H1 (cell line): ENCODE measurements around the gene HIVEP3. TPM values are rescaled to one million over a fixed set of nuclear protein-coding genes. Genes with fewer than 3 reads are reported as not detected.

Experiments used
- CTCF ChIA-PET: fragments of 300-600 bp; sonication (Branson Sonifier 250); formaldehyde crosslinking; loops from one replicate; lab custom pipeline; 2021; ENCODE audit not compliant: partially characterized antibody; lab: Charles Lee
- POLR2A ChIA-PET: fragments of 300-600 bp; sonication (Branson Sonifier 250); formaldehyde crosslinking; loops from one replicate; lab custom pipeline; 2021; ENCODE audit warnings: inconsistent platforms; ENCODE audit not compliant: partially characterized antibody; lab: Charles Lee
- DNase-seq, 2 experiments: peaks; one replicate each; pipeline versions ENCODE4 v3.0.0 to v3.0.0-alpha.2; 2010 to 2022; ENCODE audit warnings: low spot score in 2 of 2, low read depth in 1 of 2, mixed read lengths in 1 of 2
- FAIRE-seq: peaks from 2 replicates; lab custom pipeline; 2011; peaks lifted over from hg19 to GRCh38; lab: Jason Lieb, UNC
- H2AFZ ChIP-seq: 2 replicates; pipeline ENCODE4 v1.8.1; 2012; ENCODE audit warnings: low read length, inconsistent platforms
- H2AK5ac ChIP-seq: 2 replicates; pipeline ENCODE4 v1.6.1; 2013; ENCODE audit warnings: low read depth, low read length
- H2BK120ac ChIP-seq: replicated peaks from 2 replicates; pipeline ENCODE3; 2013; ENCODE audit warnings: low read depth, low read length, inconsistent platforms
- H2BK12ac ChIP-seq: 2 replicates; pipeline ENCODE4 v1.6.1; 2013; ENCODE audit warnings: low read depth, low read length
- H2BK15ac ChIP-seq: 2 replicates; pipeline ENCODE4 v1.6.1; 2013; ENCODE audit warnings: low read length
- H2BK20ac ChIP-seq: 2 replicates; pipeline ENCODE4 v1.6.1; 2013; ENCODE audit warnings: low read length
- H2BK5ac ChIP-seq: 2 replicates; pipeline ENCODE4 v1.6.1; 2013; ENCODE audit warnings: low read depth, low read length
- H3K14ac ChIP-seq: 2 replicates; pipeline ENCODE4 v1.6.1; 2013; ENCODE audit warnings: inconsistent platforms; ENCODE audit not compliant: insufficient read length
- H3K18ac ChIP-seq: 2 replicates; pipeline ENCODE4 v1.6.1; 2013; ENCODE audit warnings: low read length; ENCODE audit errors: extremely low read depth
- H3K23ac ChIP-seq: 2 replicates; pipeline ENCODE4 v1.6.1; 2013; ENCODE audit warnings: inconsistent platforms; ENCODE audit not compliant: insufficient read length
- H3K23me2 ChIP-seq: 2 replicates; pipeline ENCODE4 v1.6.1; 2013; ENCODE audit warnings: low read depth, low read length
- H3K27ac ChIP-seq: 2 replicates; pipeline ENCODE4 v1.6.1; 2011; ENCODE audit warnings: low read depth, low read length, inconsistent platforms
- H3K27me3 ChIP-seq, 4 experiments: replicated peaks in 1 of 4; 1 replicate in 1 of 4; 2 replicates in 3 of 4; pipeline versions ENCODE4 v1.6.1 to v1.8.1; 2011 to 2013; ENCODE audit warnings: low read length in 3 of 4, mild to moderate bottlenecking in 3 of 4, inconsistent platforms in 2 of 4, mixed read lengths in 2 of 4, moderate library complexity in 1 of 4; ENCODE audit not compliant: control insufficient read depth in 3 of 4, insufficient read depth in 3 of 4; ENCODE audit errors: extremely low read depth in 1 of 4
- H3K36me3 ChIP-seq, 4 experiments: 2 replicates each; pipeline versions ENCODE4 v1.6.1 to v1.8.1; 2011 to 2013; ENCODE audit warnings: mild to moderate bottlenecking in 4 of 4, low read length in 3 of 4, moderate library complexity in 2 of 4, control low read depth in 1 of 4, inconsistent platforms in 1 of 4; ENCODE audit not compliant: insufficient read depth in 4 of 4, control insufficient read depth in 2 of 4
- H3K4ac ChIP-seq: replicated peaks from 2 replicates; pipeline ENCODE3; 2013; ENCODE audit warnings: low read length, low read depth, mixed read lengths, inconsistent platforms; ENCODE audit not compliant: insufficient read length
- H3K4me1 ChIP-seq, 4 experiments: replicated peaks in 1 of 4; 1 replicate in 1 of 4; 2 replicates in 3 of 4; pipeline versions ENCODE4 v1.6.1 to v1.8.1; 2011 to 2013; ENCODE audit warnings: low read length in 3 of 4, inconsistent platforms in 2 of 4, mixed read lengths in 1 of 4; ENCODE audit not compliant: insufficient read depth in 4 of 4, control insufficient read depth in 3 of 4
- H3K4me2 ChIP-seq, 2 experiments: 2 replicates each; pipeline versions ENCODE4 v1.6.1 to v1.8.1; 2011 to 2013; ENCODE audit warnings: low read depth in 2 of 2, low read length in 2 of 2, control low read depth in 1 of 2, inconsistent platforms in 1 of 2, mild to moderate bottlenecking in 1 of 2; ENCODE audit not compliant: insufficient read depth in 1 of 2
- H3K4me3 ChIP-seq, 4 experiments: fragments of 200-600, 300-600 bp in 1 of 4; sonication (generic), shearing (Covaris generic), sonication (Bioruptor Twin) in 1 of 4; 2 replicates each; pipeline versions ENCODE4 v1.5.1 to v1.8.1; 2011 to 2016; ENCODE audit warnings: low read length in 4 of 4, low read depth in 3 of 4, control low read depth in 2 of 4, inconsistent platforms in 2 of 4, mild to moderate bottlenecking in 2 of 4, mixed read lengths in 1 of 4, moderate library complexity in 1 of 4; ENCODE audit not compliant: insufficient read depth in 2 of 4; ENCODE audit errors: extremely low read depth in 1 of 4
- H3K56ac ChIP-seq: replicated peaks from 2 replicates; pipeline ENCODE3; 2013; ENCODE audit warnings: low read depth, mild to moderate bottlenecking, mixed read lengths, low read length, inconsistent platforms; ENCODE audit not compliant: insufficient read length
- H3K79me1 ChIP-seq: 2 replicates; pipeline ENCODE4 v1.6.1; 2013; ENCODE audit warnings: low read depth, low read length, control low read depth
- H3K79me2 ChIP-seq, 2 experiments: 2 replicates each; pipeline versions ENCODE4 v1.6.1 to v1.8.1; 2012 to 2013; ENCODE audit warnings: low read length in 2 of 2, mild to moderate bottlenecking in 2 of 2, inconsistent platforms in 1 of 2; ENCODE audit not compliant: insufficient read depth in 2 of 2, control insufficient read depth in 1 of 2
- H3K9ac ChIP-seq, 4 experiments: replicated peaks in 1 of 4; 1 replicate in 1 of 4; 2 replicates in 3 of 4; pipeline versions ENCODE4 v1.6.1 to v1.8.1; 2011 to 2013; ENCODE audit warnings: low read depth in 3 of 4, low read length in 3 of 4, control low read depth in 2 of 4, mild to moderate bottlenecking in 2 of 4, moderate library complexity in 2 of 4, inconsistent platforms in 1 of 4; ENCODE audit errors: extremely low read depth in 1 of 4
- H3K9me3 ChIP-seq, 2 experiments: 2 replicates each; pipeline versions ENCODE4 v1.6.1 to v1.8.1; 2012 to 2013; ENCODE audit warnings: mild to moderate bottlenecking in 2 of 2, moderate library complexity in 2 of 2, control low read depth in 1 of 2, inconsistent platforms in 1 of 2, low read depth in 1 of 2, low read length in 1 of 2, mixed read lengths in 1 of 2; ENCODE audit not compliant: insufficient read depth in 2 of 2
- H4K20me1 ChIP-seq, 2 experiments: replicated peaks in 1 of 2; 2 replicates each; pipeline versions ENCODE3 to v1.8.1; 2011 to 2013; ENCODE audit warnings: inconsistent platforms in 2 of 2, low read length in 2 of 2, mild to moderate bottlenecking in 1 of 2; ENCODE audit not compliant: insufficient read depth in 2 of 2, control insufficient read depth in 1 of 2
- H4K5ac ChIP-seq: 2 replicates; pipeline ENCODE4 v1.6.1; 2013; ENCODE audit warnings: low read length, low read depth, mixed read lengths, inconsistent platforms; ENCODE audit not compliant: insufficient read length
- H4K8ac ChIP-seq: 2 replicates; pipeline ENCODE4 v1.8.0; 2013; ENCODE audit warnings: mild to moderate bottlenecking, moderate library complexity, low read length, inconsistent platforms; ENCODE audit not compliant: insufficient read depth; ENCODE audit errors: extremely low read depth
- H4K91ac ChIP-seq: replicated peaks from 2 replicates; pipeline ENCODE3; 2013; ENCODE audit warnings: low read length, mixed read lengths, inconsistent platforms; ENCODE audit not compliant: insufficient read length
- ASH2L ChIP-seq: fragments of 200-600, 300-600 bp; sonication (generic); IDR thresholded peaks from one replicate; pipeline ENCODE4 v1.7.1; 2017; ENCODE audit warnings: low read length
- ATF2 ChIP-seq: IDR thresholded peaks from 2 replicates; pipeline ENCODE4 v1.6.1; 2012; ENCODE audit warnings: low read length, inconsistent platforms
- CREB1 ChIP-seq: IDR thresholded peaks from 2 replicates; pipeline ENCODE4 v1.6.1; 2012; ENCODE audit warnings: inconsistent platforms
- HDAC2 ChIP-seq, 2 experiments: fragments of 300-600 bp in 1 of 2; sonication (generic) in 1 of 2; IDR thresholded peaks; 2 replicates each; pipeline ENCODE4 v1.6.1; 2011 to 2012; ENCODE audit warnings: low read depth in 2 of 2, low read length in 2 of 2, mild to moderate bottlenecking in 2 of 2, moderate library complexity in 2 of 2, borderline replicate concordance in 1 of 2, inconsistent platforms in 1 of 2
- POLR2AphosphoS5 ChIP-seq: IDR thresholded peaks from 2 replicates; pipeline ENCODE4 v1.6.1; 2011; ENCODE audit warnings: low read depth, low read length
- RBBP5 ChIP-seq: IDR thresholded peaks from 2 replicates; pipeline ENCODE4 v1.7.1; 2012; ENCODE audit warnings: low read depth, mild to moderate bottlenecking, inconsistent platforms, low read length, moderate library complexity, borderline replicate concordance
- SIN3A ChIP-seq, 2 experiments: IDR thresholded peaks in 1 of 2; conservative IDR thresholded peaks in 1 of 2; 2 replicates each; pipeline ENCODE4 v1.6.1; 2011 to 2012; ENCODE audit warnings: low read length in 2 of 2, improper control_type of control experiment in 1 of 2, low read depth in 1 of 2, mild to moderate bottlenecking in 1 of 2
- SIRT6 ChIP-seq: IDR thresholded peaks from one replicate; pipeline ENCODE4 v1.7.1; 2012; ENCODE audit warnings: low read length, inconsistent platforms
- SP2 ChIP-seq: IDR thresholded peaks from 2 replicates; pipeline ENCODE4 v1.6.1; 2012; ENCODE audit warnings: mild to moderate bottlenecking, low read length, inconsistent platforms
- TCF12 ChIP-seq: IDR thresholded peaks from 2 replicates; pipeline ENCODE4 v1.6.1; 2011; ENCODE audit warnings: low read depth, mild to moderate bottlenecking, low read length
- WGBS, 2 experiments: shearing (Covaris generic) in 1 of 2; methylation state at CpG; one replicate each; pipeline versions ENCODE4 v1.1.6 to v1.1.7; 2013 to 2015; ENCODE audit warnings: low lambda C conversion rate in 2 of 2, mixed read lengths in 2 of 2, inconsistent platforms in 1 of 2, low coverage in 1 of 2, missing lambda C conversion rate in 1 of 2; ENCODE audit not compliant: insufficient replicate concordance in 2 of 2, insufficient coverage in 1 of 2, insufficient read length in 1 of 2; ENCODE audit errors: extremely low coverage in 1 of 2, missing lambda C conversion rate in 1 of 2; 5-methylcytosine and 5-hydroxymethylcytosine counted together
- polyA plus RNA-seq, 7 experiments: library from polyadenylated mRNA; depleted of rRNA in 3 of 7; stranded (reverse) in 5 of 7; unstranded in 2 of 7; fragments of >200 nt in 5 of 7; fragments of 200-250 nt in 2 of 7; gene quantifications; 1 replicate in 5 of 7; 2 replicates in 1 of 7; 4 replicates in 1 of 7; pipeline versions ENCODE4 v1.2.1 to v1.2.3, GENCODE V29; 2011 to 2013; ENCODE audit warnings: missing spikeins in 2 of 7, mixed read lengths in 2 of 7
- total RNA-seq: library from RNA; stranded (reverse); fragmentation: NEBNext Ultra II Directional; extraction: Animal tissue kit (Norgen Biotek cat#: 25700); gene quantifications from 2 replicates; pipeline ENCODE4 v1.2.1, GENCODE V29; 2021

The HIVEP3 gene
- total and polyA plus RNA-seq, 2 of the 8 experiments (the other 6 are each of a cell fraction or from before 2014, with no cell fraction given), result 0.24 to 0.69 TPM

DNA sequence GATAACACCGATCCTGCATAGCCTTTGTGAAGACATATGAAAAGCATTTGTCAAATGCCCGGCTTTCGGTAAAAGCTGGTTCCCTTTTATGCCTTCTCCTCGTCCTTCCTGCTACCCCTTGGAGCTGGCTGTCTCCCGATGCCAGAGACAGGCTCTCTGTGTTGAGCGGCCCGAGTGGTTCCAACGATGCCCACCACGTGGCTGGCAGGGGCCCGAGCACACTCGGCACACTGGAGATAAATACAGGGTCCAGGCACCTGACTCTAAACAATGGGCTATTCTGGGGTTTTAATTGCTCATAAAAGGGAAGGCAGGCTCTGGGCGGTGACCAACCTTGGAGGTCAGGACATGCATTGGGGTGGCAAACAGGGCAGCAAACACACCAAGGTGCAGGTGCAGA, 207.1 kb downstream of the HIVEP3 start:
- TF ChIP-seq SIN3A (conservative IDR thresholded peaks at IDR 0.05 in 1 of 2, IDR thresholded peaks at IDR 0.05 in 1 of 2; ENCODE audit: low read depth in 1 of 2, low read length in 2 of 2) (no peak), ATF2 (no peak), SP2 (no peak), SIRT6 (no peak), RBBP5 (no peak), TCF12 (no peak), CREB1 (no peak), HDAC2 (IDR thresholded peaks at IDR 0.05; ENCODE audit: borderline replicate concordance in 1 of 2, low read depth in 2 of 2, low read length in 2 of 2) (no peak), POLR2AphosphoS5 (no peak), ASH2L (no peak)
- Histone ChIP-seq H2AK5ac (no peak overlapping the region), H4K91ac (no peak overlapping the region), H3K79me1 (no peaks in the 10 kb centered on the region), H4K8ac (no peak overlapping the region), H3K14ac (no peak overlapping the region), H2BK5ac (no peak overlapping the region; the same call in 1 of the 2 replicates), H2BK12ac (no peak overlapping the region), H3K56ac (no peak overlapping the region), H2BK15ac (no peak overlapping the region), H3K23me2 (no peaks in the 10 kb centered on the region), H2BK20ac (no peak overlapping the region), H3K23ac (no peak overlapping the region), H3K36me3 (no peaks in the 10 kb centered on the region), H3K4me1 (peaks cover 0 to 7% (median 2%) of the 10 kb centered on the region in 4 experiments; a peak in 4 of 7 replicates), H2AFZ (no peak overlapping the region), H3K4ac (no peak overlapping the region), H3K9ac (no peak overlapping the region), H3K4me2 (no peak overlapping the region), H2BK120ac (no peak overlapping the region), H3K4me3 (no peak overlapping the region), H4K20me1 (no peaks in the 10 kb centered on the region), H4K5ac (no peak overlapping the region), H3K9me3 (no peaks in the 10 kb centered on the region), H3K79me2 (no peaks in the 10 kb centered on the region), H3K27ac (no peak overlapping the region), H3K27me3 (no peaks in the 10 kb centered on the region; a peak in 1 of 7 replicates), H3K18ac (no peak overlapping the region)
- ChIA-PET POLR2A (no interaction called here), CTCF (no interaction called here)
- WGBS, 2 experiments, result 94% methylated on average over 12 of the region's 12 CpGs; no CpG with 5 or more reads in 1 of the 2 experiments
- no peak for DNase-seq
- no peak for FAIRE-seq
